ENCODE data around the gene MYH9.
"Not testable (repeated sequence)": the region's sequence is repeated elsewhere in the genome, so short reads cannot be mapped to it uniquely, and the experiment has no call there.

DNA sequence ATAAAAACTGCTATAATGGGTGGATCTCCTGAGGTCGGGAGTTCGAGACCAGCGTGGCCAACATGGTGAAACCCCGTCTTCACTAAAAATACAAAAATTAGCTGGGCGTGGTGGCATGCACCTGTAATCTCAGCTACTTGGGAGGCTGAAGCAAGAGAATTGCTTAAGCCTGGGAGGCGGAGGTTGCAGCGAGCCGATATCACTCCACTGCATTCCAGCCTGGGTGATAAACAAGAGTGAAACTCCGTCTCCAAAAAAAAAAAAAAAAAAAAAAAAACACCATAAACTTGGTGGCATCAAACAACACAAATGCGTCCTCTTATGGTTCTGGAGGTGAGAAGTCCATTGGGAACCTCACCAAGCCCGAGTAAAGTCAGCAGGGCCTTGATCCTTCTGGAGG, 40.2 kb upstream of the MYH9 start:
- TF ChIP-seq, protein P1, sequence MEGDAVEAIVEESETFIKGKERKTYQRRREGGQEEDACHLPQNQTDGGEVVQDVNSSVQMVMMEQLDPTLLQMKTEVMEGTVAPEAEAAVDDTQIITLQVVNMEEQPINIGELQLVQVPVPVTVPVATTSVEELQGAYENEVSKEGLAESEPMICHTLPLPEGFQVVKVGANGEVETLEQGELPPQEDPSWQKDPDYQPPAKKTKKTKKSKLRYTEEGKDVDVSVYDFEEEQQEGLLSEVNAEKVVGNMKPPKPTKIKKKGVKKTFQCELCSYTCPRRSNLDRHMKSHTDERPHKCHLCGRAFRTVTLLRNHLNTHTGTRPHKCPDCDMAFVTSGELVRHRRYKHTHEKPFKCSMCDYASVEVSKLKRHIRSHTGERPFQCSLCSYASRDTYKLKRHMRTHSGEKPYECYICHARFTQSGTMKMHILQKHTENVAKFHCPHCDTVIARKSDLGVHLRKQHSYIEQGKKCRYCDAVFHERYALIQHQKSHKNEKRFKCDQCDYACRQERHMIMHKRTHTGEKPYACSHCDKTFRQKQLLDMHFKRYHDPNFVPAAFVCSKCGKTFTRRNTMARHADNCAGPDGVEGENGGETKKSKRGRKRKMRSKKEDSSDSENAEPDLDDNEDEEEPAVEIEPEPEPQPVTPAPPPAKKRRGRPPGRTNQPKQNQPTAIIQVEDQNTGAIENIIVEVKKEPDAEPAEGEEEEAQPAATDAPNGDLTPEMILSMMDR (conservative IDR thresholded peaks at IDR 0.05), result not testable (repeated sequence)
- TF ChIP-seq ZFX (IDR thresholded peaks at IDR 0.05), result not testable (repeated sequence)
